Activated T-helper 2 cell treated with anti-CD3 and anti-CD28 coated beads, Interferon-gamma antibody, Interleukin-2, Interleukin-4, amounts not matched to agents 10 μg/mL and 5 μg/mL and 100 μg/mL, durations not matched to agents 14 hours and 24 hours and 36 hours (primary cell): ENCODE measurements around the gene WDR64. TPM values are rescaled to one million over a fixed set of nuclear protein-coding genes. Genes with fewer than 3 reads are reported as not detected.

Experiments used
- DNase-seq: peaks from one replicate; pipeline ENCODE4 v3.0.0; 2021; ENCODE audit warnings: low spot score
- H3K27ac Mint-ChIP-seq: one replicate; pipeline ENCODE4 v1.8.0; 2021; ENCODE audit warnings: mixed read lengths
- H3K27me3 Mint-ChIP-seq: one replicate; pipeline ENCODE4 v1.8.0; 2021; ENCODE audit warnings: low read depth, mixed read lengths
- H3K36me3 Mint-ChIP-seq: one replicate; pipeline ENCODE4 v1.8.0; 2021; ENCODE audit warnings: low read depth, mixed read lengths
- H3K4me1 Mint-ChIP-seq: one replicate; pipeline ENCODE4 v1.8.0; 2021; ENCODE audit warnings: low read depth, mixed read lengths
- H3K4me3 Mint-ChIP-seq: one replicate; pipeline ENCODE4 v1.8.0; 2021; ENCODE audit warnings: low read depth, mild to moderate bottlenecking, moderate library complexity, mixed read lengths
- H3K9me3 Mint-ChIP-seq: one replicate; pipeline ENCODE4 v1.8.0; 2021; ENCODE audit warnings: mixed read lengths
- intact Hi-C: fragments of 100-400 bp; cut with micrococcal nuclease; formaldehyde crosslinking; loops from one replicate; pipeline ENCODE4 v1.15.1; 2023
- total RNA-seq: library from RNA; stranded (reverse); gene quantifications from 2 replicates; pipeline ENCODE4 v1.2.3, GENCODE V29; 2022

WDR64 gene
- total RNA-seq, 1 donor from 2014 or later, result not detected

DNA sequence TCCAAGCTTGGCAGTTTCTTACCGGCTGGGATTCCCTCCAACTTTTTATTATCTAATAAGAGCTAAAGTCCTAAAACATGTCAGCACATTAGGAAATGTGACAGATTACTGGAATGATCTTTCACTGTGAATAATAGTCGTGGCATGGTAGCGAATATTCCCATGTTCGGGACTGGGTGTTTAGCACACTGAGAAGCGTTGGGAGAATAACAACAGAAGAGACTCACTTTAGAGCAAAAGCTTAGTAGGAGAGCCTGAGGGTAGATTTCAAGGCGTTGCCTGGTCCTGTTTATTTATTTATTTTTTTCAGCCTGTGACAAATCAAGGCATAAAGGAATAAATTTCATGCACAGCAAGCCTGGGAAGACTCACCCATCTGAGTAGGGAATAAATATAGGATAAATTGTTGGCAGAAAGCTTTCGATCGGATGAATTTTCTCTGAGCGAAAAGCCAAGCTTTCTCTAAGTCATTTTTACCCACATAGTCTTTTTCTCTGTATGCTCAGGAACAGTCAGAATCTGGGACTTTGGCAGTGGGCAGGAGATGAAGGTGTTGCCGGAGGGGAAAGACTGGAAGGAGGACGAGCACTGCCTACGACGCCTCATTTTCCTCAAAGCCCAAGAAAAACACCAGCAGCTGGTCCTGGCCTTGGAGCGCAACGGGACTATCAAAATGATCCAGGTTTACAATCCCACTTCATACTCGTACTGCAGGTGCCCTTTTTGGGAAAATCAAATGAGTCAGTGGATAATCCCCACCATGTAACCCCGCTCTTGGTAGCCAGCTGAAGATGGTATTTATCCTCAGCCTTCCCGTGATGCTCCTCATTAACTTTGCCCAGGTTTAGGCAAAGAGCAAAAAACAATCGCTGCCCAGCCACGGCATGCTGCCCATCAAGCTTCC is 97.2 kb downstream of the WDR64 start:
- Mint-ChIP-seq H3K9me3 (no peaks in the 10 kb centered on the region), H3K27me3 (no peaks in the 10 kb centered on the region)

GRCh38 chr1:241749945-241750695 is 98.0 kb downstream of the WDR64 start:
- no peaks in the 10 kb centered on the region for H3K4me1 Mint-ChIP-seq
- no peak overlapping the region for H3K4me3 Mint-ChIP-seq
- H3K27ac Mint-ChIP-seq, result no peak overlapping the region
- H3K36me3 Mint-ChIP-seq, result no peaks in the 10 kb centered on the region
- H3K9me3 Mint-ChIP-seq, result no peaks in the 10 kb centered on the region
- DNase-seq, result no peak
- intact Hi-C loops, result no loop called here
- no peaks in the 10 kb centered on the region for H3K27me3 Mint-ChIP-seq

More for the DNA sequence above, 97.2 kb downstream of the WDR64 start:
- Mint-ChIP-seq H3K4me1 (no peaks in the 10 kb centered on the region), H3K27ac (no peak overlapping the region), H3K4me3 (no peak overlapping the region), H3K36me3 (no peaks in the 10 kb centered on the region)
- no peak for DNase-seq
- intact Hi-C loops, result no loop called here

DNA sequence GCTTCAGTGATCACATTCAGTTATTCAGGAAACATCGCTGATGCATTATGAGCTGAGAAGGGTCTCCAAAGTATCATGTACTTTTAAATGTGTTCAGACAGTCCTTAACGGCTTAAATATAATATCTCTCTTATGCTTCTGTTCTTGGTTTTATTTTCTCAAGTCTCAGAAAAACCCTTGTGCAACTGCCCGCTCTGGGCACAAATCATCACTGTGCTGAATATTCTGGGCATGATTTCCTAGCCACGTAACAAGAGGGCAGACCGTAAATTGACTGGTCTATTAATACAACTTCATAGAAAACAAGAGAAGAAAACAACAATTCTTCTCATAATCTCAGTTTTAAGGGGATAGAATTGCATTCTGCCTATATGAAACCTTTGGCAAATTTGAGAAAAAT is 99.4 kb downstream of the WDR64 start:
- H3K36me3 Mint-ChIP-seq, result no peaks in the 10 kb centered on the region
- H3K4me3 Mint-ChIP-seq, result no peak overlapping the region
- H3K27ac Mint-ChIP-seq, result no peak overlapping the region
- no peaks in the 10 kb centered on the region for H3K9me3 Mint-ChIP-seq
- intact Hi-C loops, result no loop called here
- DNase-seq, result no peak
- H3K4me1 Mint-ChIP-seq, result no peaks in the 10 kb centered on the region
- H3K27me3 Mint-ChIP-seq, result no peaks in the 10 kb centered on the region

- no peak for DNase-seq
- no peaks in the 10 kb centered on the region for H3K4me1 Mint-ChIP-seq
- no peak overlapping the region for H3K4me3 Mint-ChIP-seq
- intact Hi-C loops, result no loop called here
- no peaks in the 10 kb centered on the region for H3K36me3 Mint-ChIP-seq
- H3K27ac Mint-ChIP-seq, result no peak overlapping the region
- no peaks in the 10 kb centered on the region for H3K9me3 Mint-ChIP-seq
- H3K27me3 Mint-ChIP-seq, result peaks cover 2% of the 10 kb centered on the region
Observed at GRCh38 chr1:241762713-241763339, 110.7 kb downstream of the WDR64 start.

GRCh38 chr1:241765390-241765789 is 113.3 kb downstream of the WDR64 start:
- no peak for DNase-seq
- intact Hi-C loops, result no loop called here
- no peaks in the 10 kb centered on the region for H3K36me3 Mint-ChIP-seq

DNA sequence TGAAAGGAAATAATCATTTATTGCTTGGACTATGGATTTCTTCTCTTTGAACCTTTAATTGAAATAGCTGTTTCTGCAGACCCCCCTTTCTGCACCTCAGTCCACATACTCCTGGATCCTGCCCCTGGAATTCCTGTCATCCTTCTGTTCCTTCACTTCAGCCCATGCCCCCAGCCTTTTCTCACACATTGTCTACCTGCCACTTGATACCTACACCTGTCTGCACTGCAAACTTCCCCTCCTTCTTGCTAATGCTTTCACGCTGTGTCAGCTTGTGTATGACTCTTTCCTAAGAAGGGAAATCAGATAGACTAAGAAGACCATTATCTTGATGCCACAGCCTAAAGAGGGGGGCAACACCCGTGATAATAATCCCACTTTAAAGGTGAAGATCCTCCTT is 115.7 kb downstream of the WDR64 start:
- H3K27ac Mint-ChIP-seq, result no peak overlapping the region
- H3K4me3 Mint-ChIP-seq, result no peak overlapping the region
- H3K9me3 Mint-ChIP-seq, result no peaks in the 10 kb centered on the region
- intact Hi-C loops, result no loop called here
- peaks cover 4% of the 10 kb centered on the region for H3K27me3 Mint-ChIP-seq
- H3K4me1 Mint-ChIP-seq, result no peaks in the 10 kb centered on the region
- DNase-seq, result no peak
- H3K36me3 Mint-ChIP-seq, result no peaks in the 10 kb centered on the region

More at GRCh38 chr1:241765390-241765789, 113.3 kb downstream of the WDR64 start:
- H3K27ac Mint-ChIP-seq, result no peak overlapping the region
- H3K27me3 Mint-ChIP-seq, result peaks cover 4% of the 10 kb centered on the region
- no peaks in the 10 kb centered on the region for H3K4me1 Mint-ChIP-seq
- no peak overlapping the region for H3K4me3 Mint-ChIP-seq
- no peaks in the 10 kb centered on the region for H3K9me3 Mint-ChIP-seq

DNA sequence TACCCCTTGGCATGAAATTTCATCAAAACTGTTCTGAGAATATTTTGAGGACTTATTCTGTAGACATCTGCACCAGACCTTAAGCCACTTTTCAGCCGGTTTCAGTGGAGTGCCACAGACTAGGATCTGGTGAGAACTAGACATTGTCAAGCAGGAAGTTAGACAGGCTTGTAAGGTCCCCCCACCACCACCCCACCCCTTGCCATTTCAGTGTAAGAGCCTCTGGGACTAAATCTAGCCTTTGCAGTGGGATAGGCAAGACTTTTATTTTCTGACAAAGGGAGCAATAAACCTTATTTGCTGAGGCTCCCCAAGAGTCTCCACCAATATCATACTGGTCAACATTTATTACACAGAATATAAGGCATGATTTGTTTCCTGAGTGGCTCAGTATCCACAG is 118.0 kb downstream of the WDR64 start:
- H3K9me3 Mint-ChIP-seq, result no peaks in the 10 kb centered on the region
- no peak overlapping the region for H3K27ac Mint-ChIP-seq
- H3K4me3 Mint-ChIP-seq, result no peak overlapping the region
- H3K4me1 Mint-ChIP-seq, result no peaks in the 10 kb centered on the region
- no peak for DNase-seq
- H3K36me3 Mint-ChIP-seq, result no peaks in the 10 kb centered on the region
- H3K27me3 Mint-ChIP-seq, result peaks cover 4% of the 10 kb centered on the region
- intact Hi-C loops, result no loop called here

- no peaks in the 10 kb centered on the region for H3K9me3 Mint-ChIP-seq
- H3K27ac Mint-ChIP-seq, result no peak overlapping the region
- intact Hi-C loops, result no loop called here
- H3K4me3 Mint-ChIP-seq, result no peak overlapping the region
- H3K36me3 Mint-ChIP-seq, result no peaks in the 10 kb centered on the region
- no peaks in the 10 kb centered on the region for H3K4me1 Mint-ChIP-seq
- DNase-seq, result no peak
- peaks cover 4% of the 10 kb centered on the region for H3K27me3 Mint-ChIP-seq
Observed at GRCh38 chr1:241771117-241771516, 119.0 kb downstream of the WDR64 start.

DNA sequence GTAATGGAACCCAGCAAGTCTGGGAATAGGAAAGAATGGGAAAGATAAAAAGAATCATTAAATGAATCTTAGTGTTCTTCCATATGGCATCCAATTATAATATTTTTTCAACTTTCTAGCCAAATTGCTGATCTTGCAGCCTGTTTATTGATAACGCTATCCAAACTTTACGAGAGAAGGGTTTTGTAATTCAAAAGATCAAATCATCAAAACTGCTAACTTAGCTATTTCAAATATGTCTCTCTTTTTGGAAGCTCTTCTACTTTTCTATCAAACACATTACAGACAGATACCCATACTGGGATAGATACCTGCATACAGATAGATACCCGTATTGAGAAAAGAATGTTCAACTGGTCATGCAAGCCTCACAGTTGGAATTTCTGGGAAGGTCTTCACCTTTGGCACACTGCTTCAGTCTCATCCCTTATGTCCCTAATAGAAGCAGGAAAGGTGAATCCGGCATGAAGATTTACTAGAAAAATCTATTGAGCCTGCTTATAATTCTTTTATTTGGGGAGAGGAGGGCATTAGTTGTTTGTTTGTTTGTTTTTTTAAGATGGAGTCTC is 120.9 kb downstream of the WDR64 start:
- Mint-ChIP-seq H3K4me3 (no peak overlapping the region), H3K36me3 (no peaks in the 10 kb centered on the region), H3K9me3 (no peaks in the 10 kb centered on the region), H3K4me1 (no peaks in the 10 kb centered on the region), H3K27ac (no peak overlapping the region), H3K27me3 (peaks cover 6% of the 10 kb centered on the region)
- intact Hi-C loops, result no loop called here
- no peak for DNase-seq

- Mint-ChIP-seq H3K4me3 (no peak overlapping the region), H3K36me3 (no peaks in the 10 kb centered on the region), H3K27ac (no peak overlapping the region), H3K4me1 (no peaks in the 10 kb centered on the region), H3K27me3 (peaks cover 6% of the 10 kb centered on the region), H3K9me3 (no peaks in the 10 kb centered on the region)
- intact Hi-C loops, result no loop called here
- no peak for DNase-seq
Observed at GRCh38 chr1:241773991-241774390, 121.9 kb downstream of the WDR64 start.

GRCh38 chr1:241775021-241775420 is 122.9 kb downstream of the WDR64 start:
- H3K27me3 Mint-ChIP-seq, result peaks cover 7% of the 10 kb centered on the region
- no peak overlapping the region for H3K4me3 Mint-ChIP-seq
- DNase-seq, result no peak
- intact Hi-C loops, result no loop called here
- H3K27ac Mint-ChIP-seq, result no peak overlapping the region
- no peaks in the 10 kb centered on the region for H3K9me3 Mint-ChIP-seq
- no peaks in the 10 kb centered on the region for H3K4me1 Mint-ChIP-seq
- H3K36me3 Mint-ChIP-seq, result no peaks in the 10 kb centered on the region

GRCh38 chr1:241776911-241777310 is 124.8 kb downstream of the WDR64 start:
- peaks cover 8% of the 10 kb centered on the region for H3K27me3 Mint-ChIP-seq
- H3K36me3 Mint-ChIP-seq, result no peaks in the 10 kb centered on the region
- no peaks in the 10 kb centered on the region for H3K9me3 Mint-ChIP-seq
- intact Hi-C loops, result no loop called here
- H3K27ac Mint-ChIP-seq, result no peak overlapping the region
- no peaks in the 10 kb centered on the region for H3K4me1 Mint-ChIP-seq
- DNase-seq, result no peak
- no peak overlapping the region for H3K4me3 Mint-ChIP-seq
